Subcutaneous preadipocyte (primary cell): ENCODE measurements around the gene PCDHGA2. TPM values are rescaled to one million over a fixed set of nuclear protein-coding genes. Genes with fewer than 3 reads are reported as not detected.

Experiments used
- total RNA-seq: library from RNA; depleted of rRNA; stranded (reverse); fragments of >200 nt; gene quantifications from 2 replicates; pipeline ENCODE4 v1.2.3, GENCODE V29; 2012

Gene PCDHGA2
- total RNA-seq: 1.4 and 1.5 TPM in 2 replicates

DNA sequence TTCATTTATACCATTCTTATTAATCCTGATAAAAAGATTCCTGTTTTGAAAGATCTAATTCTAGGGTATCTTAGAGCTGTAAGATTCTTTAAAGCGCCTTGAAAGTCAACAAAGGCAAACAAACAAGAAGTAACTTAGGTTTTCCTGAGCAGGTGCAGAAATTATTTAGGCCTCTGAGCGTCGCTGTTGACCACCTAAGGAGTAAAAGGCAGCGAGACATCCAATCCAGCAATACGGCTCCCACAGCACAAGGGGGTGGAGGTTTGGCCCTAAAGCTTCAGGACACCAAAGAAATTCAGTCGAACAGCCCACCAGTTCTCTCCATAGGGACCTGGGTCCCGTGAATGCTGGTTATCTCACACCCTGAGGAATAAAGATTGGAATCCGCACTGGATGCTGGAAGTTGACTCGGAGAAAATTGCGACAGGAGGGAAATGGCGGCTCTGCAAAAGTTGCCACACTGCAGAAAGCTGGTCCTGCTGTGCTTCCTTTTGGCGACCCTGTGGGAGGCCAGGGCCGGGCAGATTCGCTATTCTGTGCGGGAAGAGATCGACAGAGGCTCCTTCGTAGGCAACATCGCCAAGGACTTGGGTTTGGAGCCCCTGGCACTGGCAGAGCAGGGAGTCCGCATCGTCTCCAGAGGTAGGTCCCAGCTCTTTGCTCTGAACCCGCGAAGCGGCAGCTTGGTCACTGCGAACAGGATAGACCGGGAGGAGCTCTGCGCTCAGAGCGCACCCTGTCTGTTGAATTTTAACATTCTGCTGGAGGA is at the start of gene PCDHGA2:
Gene PCDHGA2, plus strand, starts transcription at position 223 of the 769 bp plus-strand sequence.

DNA sequence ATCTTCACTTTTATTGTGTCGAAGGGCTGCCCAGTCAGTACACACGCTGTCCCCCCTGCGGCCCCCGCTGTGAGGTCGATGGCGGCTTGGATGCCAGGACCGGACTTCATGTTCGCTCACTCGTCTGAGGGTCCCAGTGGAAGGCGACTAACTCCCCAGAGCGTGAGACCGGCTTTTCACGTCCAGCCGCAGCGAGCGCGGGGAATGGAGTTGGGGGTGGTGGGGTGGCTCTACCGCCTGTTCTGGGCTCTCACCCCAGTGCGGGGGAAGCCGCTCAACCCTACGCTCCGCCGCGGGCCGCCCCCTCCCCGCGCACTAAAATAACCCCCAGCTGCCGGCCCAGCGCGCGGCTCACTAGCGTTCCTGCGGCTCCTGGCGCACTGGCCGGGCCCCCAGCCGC is 34.8 kb upstream of the PCDHGA2 start, which contains the start of gene SLC25A2:
Gene SLC25A2, minus strand, starts transcription at position 294 of the 400 bp plus-strand sequence. Its CDS starts 184 bp downstream, at position 110.

DNA sequence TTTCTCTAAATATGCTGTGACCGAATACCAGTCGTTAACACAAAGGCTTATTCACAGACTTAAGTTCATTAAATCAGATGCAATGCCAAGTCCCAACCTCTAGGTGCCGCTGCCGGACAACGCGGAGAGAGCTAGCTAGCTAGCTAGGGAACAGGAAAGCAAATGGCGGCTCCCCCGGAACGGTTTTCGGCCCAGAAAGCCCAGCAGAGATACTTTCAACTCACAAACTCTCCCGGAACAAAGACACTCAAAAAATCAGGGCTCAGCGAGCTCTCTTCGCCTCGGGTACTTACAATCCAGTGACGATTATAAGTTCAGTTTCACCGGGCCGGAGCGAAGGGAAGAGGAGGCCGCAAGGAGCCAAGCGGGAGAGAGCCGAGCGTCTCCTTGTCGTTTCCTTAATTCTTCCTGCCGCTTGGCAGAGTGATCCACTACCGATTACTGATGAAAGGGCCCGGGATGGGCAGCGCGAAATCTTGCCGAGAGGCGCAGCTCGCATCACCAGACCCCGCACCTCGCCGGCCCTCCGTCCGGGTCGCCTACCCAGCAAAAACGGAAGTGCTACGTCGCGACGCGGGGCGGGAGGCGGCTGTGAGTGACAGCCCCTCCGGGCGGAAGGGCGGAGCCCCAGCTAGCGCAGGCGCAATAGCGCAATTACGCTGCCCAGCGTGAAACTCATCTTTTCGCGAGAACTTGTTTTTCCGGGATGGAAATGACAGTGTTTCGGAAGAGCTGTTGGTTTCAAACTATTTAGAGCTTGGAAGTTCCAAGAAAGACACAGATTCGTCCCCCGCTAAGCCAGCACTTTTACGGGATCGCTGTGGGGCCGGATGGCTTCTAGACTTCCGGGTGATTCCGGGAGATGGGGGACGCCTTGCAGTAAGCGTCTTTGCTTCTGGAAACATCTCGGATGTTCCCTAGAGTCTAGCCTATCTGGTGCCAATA is 18.1 kb upstream of the PCDHGA2 start, which contains the start of gene TAF7:
Gene TAF7, minus strand, starts transcription at position 560 of the 945 bp plus-strand sequence. CDS start 740 bp downstream, outside the sequence.

DNA sequence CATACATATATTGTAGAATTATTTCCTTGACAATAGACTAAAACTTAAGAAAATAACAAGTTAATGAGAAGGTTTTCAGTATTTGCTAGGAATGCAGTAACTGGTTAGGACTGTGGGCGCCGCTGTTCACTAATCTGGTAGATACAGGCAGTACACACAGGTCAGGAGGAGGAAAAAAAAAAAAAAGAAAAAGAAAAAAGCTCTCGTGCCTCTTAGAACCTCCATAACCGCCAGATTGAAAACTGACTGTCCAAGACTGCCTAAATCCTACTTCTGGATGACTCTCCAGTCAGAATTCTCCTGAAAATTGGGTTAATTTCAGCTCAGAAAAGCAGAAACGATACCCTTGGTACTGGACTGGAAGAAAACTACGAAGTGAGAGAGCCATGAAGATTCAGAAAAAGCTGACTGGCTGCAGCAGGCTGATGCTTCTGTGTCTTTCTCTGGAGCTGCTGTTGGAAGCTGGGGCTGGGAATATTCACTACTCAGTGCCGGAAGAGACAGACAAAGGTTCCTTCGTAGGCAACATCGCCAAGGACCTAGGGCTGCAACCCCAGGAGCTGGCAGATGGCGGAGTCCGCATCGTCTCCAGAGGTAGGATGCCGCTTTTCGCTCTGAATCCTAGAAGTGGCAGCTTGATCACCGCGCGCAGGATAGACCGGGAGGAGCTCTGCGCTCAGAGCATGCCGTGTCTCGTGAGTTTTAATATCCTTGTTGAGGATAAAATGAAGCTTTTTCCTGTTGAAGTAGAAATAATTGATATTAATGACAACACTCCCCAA is 8.1 kb upstream of the PCDHGA2 start, which contains the start of gene PCDHGA1:
Gene PCDHGA1, plus strand, starts transcription at position 216 of the 782 bp plus-strand sequence.

DNA sequence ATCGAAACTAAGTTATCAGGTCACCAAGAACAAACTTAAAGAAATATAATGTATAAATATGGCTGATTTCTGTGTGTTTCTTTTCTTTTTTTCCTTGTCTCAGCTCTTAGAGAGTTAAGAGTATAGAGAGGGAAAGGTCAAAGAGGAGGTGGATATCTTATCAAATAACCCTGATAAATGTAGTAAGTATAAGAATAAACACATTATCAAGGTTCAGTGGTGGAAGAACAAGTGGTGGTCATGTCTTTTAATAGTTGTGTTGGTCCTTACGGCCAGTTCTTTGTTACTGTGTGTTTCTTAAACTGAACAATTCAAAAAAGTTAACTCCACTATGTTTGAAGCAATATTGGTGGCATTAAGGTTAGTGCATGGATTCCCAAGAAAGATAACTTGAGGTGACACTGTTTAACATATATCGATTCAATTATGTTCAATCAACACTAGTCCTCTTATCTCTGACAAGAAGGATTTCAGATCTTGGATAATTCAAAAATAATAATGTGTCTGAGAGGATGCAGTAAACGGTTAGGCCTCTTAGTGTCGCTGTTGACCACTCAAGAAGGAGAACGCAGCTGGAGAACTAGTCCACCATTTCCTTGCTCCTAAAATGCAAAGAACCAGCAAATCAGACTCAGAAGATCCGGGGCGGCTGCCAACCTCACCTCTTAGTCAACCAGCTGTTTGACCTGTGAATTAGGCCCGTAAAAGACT is 4.8 kb downstream of the PCDHGA2 start, which contains the start of gene PCDHGA3:
Gene PCDHGA3, plus strand, starts transcription at position 588 of the 711 bp plus-strand sequence. CDS start 205 bp downstream, outside the sequence.

DNA sequence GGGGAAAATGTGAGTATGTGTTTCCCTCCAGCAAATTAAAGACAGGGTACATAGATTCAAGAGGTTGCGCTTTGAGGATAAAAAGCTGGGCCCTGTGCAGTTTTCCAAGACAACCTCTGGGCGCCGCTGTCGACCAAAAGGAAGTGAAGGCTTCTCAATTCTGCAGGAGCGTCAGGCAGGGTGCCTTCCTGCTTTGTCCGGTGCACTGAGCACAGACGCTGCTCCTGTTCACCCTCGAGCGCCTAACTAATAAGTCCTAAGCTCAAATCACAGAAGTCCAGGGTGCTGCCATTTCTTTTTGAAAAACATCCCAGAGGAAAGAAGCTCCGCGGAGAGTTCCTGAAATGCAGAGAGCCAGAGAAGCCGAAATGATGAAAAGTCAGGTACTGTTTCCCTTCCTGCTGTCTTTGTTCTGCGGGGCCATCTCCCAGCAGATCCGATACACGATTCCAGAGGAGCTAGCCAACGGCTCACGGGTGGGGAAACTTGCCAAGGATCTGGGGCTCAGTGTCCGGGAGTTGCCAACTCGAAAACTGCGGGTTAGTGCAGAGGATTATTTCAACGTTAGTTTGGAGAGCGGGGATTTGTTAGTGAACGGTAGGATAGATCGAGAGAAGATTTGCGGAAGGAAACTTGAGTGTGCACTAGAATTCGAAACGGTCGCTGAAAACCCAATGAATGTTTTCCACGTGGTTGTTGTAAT is 11.5 kb downstream of the PCDHGA2 start, which contains the start of gene PCDHGB1:
Gene PCDHGB1, plus strand, starts transcription at position 183 of the 703 bp plus-strand sequence. Its CDS starts 162 bp downstream, at position 345.

DNA sequence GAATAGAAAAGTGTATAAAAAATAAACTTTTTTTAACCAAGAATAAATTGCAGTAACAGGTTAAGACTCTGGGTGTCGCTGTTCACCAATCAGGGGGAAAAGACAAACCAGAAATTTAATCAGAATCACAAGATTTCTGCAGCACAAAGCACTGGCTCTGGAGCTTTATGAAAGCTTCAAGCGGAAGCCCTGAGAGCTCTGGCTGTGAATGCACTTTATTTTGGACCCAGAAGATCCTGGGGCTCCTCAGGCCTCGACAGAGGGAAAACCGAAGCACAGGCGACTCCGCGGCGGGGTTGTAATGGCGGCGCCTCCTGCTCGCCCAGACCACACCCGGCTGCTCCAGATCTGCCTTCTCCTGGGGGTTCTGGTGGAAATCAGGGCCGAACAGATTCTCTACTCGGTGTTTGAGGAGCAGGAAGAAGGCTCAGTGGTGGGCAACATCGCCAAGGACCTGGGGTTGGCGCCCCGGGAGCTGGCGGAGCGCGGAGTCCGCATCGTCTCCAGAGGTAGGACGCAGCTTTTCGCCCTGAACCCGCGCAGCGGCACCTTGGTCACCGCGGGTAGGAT is 16.4 kb downstream of the PCDHGA2 start, which contains the start of gene PCDHGA4:
Gene PCDHGA4, plus strand, starts transcription at position 122 of the 570 bp plus-strand sequence. Its CDS starts 87 bp downstream, at position 209.

DNA sequence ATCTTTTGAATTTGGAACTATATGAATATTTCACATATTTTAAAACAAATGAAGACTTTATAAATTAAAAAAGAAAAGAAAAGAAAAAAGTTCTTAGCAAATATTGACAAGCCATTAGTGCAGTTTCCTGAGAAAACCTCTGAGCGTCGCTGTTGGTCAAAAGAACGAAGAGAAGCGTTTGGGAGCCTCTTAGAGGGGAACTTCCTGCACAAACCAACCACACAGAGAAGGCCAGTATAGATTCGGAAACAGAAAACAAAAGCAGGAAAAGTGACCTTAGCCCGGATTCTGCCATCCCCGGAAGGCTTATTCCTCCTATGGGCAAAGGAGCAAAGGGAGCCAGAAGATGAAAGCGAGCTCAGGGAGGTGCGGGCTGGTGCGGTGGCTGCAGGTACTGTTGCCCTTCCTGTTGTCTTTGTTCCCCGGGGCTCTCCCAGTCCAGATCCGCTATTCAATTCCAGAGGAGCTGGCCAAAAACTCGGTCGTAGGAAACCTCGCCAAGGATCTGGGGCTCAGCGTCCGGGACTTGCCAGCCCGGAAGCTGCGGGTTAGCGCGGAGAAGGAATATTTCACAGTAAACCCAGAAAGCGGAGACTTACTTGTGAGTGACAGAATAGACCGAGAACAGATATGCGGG is 21.3 kb downstream of the PCDHGA2 start, which contains the start of gene PCDHGB2:
Gene PCDHGB2, plus strand, starts transcription at position 205 of the 637 bp plus-strand sequence. Its CDS starts 142 bp downstream, at position 347.

DNA sequence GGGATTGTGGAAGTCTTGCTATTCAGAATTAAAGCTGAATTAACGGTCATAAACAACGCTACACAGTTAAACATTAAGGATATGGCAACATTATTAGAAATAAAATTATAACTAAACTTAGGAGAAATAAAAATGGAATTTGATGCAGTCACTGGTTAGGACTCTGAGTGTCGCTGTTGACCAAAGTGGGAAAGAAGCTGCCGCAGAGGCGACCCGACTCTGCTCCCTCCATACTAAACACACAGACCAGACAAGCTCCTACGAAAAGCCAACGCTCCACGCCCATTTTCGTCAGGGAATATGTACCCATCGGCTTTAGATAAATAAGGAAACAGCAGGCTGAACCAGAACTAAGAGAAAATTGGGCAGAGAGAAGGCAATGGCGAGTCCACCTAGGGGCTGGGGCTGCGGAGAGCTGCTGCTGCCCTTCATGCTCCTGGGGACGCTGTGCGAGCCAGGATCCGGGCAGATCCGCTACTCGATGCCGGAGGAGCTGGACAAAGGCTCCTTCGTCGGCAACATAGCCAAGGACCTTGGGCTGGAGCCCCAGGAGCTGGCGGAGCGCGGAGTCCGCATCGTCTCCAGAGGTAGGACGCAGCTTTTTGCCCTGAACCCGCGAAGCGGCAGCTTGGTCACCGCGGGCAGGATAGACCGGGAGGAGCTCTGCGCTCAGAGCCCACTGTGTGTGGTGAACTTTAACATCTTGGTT is 25.5 kb downstream of the PCDHGA2 start, which contains the start of gene PCDHGA5:
Gene PCDHGA5, plus strand, starts transcription at position 211 of the 709 bp plus-strand sequence. Its CDS starts 169 bp downstream, at position 380.

DNA sequence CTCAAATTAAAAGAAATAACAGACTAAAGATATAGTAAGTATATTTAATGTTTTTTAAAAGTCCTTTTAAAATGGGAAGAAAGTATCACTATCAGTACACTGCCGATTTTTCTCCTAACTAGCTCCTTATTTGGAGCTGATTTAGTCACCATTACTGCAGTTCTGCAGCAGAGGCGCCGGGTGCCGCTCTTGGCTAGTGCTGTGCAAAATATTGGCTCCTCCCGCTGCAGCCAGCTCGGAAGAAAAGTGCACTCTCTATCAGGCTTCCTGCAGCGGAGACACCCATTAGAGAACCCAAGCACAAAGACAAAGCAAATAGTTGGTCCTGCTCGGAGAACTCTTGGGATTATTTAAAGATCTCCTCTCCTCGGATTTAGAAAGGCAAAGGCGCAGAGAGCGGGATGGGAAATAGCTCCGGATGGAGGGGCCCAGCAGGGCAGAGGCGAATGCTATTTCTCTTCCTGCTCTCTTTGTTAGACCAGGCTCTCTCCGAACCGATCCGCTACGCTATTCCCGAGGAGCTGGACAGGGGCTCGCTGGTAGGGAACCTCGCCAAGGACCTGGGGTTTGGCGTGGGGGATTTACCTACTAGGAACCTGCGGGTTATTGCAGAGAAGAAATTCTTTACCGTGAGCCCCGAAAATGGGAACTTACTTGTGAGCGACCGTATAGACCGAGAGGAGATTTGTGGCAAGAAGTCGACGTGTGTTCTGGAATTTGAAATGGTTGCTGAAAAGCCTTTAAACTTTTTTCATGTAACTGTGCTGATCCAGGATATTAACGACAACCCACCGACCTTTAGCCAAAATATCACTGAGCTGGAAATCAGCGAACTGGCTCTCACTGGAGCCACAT is 31.7 kb downstream of the PCDHGA2 start, which contains the start of gene PCDHGB3:
Gene PCDHGB3, plus strand, starts transcription at position 249 of the 855 bp plus-strand sequence. Its CDS starts 153 bp downstream, at position 402.

DNA sequence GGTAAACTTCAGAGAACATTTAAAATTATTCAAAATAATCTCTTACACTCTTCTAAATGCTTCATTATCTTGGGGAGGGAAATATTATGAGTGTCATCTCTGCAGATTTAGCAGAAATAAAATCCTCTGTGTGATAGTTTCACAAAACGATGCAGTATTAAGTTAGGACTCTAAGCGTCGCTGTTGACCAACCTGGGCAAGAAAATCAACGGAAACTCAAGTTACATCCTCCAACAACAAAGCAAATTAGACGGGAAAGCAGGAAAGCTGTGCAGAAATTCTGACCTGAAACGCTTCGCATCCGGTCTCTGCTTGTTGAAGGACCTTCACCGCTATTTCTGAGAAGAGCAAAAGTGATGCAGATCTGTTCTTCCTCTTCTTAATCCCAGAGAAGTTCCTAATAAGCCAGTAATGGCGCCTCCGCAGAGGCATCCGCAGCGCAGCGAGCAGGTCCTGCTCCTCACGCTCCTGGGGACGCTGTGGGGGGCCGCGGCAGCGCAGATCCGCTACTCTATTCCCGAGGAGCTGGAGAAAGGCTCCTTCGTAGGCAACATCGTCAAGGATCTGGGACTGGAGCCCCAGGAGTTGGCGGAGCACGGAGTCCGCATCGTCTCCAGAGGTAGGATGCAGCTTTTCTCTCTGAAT is 35.2 kb downstream of the PCDHGA2 start, which contains the start of gene PCDHGA6:
Gene PCDHGA6, plus strand, starts transcription at position 219 of the 645 bp plus-strand sequence. Its CDS starts 193 bp downstream, at position 412.

DNA sequence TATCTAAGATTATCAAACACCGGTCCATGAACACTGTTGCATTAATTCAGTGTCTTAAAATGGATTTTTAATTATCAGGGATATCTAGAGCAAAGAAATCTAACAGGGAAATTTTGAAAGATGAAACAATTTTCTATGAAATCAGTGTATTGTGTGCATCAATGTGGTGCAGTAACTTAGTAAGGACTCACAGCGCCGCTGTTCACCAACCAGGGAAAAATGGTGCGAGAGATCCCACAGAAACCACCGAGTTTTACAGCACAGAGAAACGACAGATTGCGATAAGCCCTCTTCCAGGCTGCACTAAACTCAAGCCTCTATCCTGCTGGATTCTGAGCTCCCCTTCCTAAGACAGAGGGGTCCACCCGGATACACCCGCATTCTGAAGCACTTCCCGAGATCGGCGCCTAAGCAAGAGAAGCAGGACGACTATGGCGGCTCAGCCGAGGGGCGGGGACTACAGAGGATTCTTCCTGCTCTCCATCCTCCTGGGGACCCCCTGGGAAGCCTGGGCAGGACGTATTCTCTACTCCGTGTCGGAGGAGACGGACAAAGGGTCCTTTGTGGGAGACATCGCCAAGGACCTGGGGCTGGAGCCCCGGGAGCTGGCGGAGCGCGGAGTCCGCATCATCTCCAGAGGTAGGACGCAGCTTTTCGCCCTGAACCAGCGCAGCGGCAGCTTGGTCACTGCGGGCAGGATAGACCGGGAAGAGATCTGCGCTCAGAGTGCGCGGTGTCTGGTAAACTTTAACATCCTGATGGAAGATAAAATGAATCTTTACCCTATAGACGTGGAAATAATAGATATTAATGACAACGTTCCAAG is 44.1 kb downstream of the PCDHGA2 start, which contains the start of gene PCDHGA7:
Gene PCDHGA7, plus strand, starts transcription at position 274 of the 826 bp plus-strand sequence. Its CDS starts 158 bp downstream, at position 432.

DNA sequence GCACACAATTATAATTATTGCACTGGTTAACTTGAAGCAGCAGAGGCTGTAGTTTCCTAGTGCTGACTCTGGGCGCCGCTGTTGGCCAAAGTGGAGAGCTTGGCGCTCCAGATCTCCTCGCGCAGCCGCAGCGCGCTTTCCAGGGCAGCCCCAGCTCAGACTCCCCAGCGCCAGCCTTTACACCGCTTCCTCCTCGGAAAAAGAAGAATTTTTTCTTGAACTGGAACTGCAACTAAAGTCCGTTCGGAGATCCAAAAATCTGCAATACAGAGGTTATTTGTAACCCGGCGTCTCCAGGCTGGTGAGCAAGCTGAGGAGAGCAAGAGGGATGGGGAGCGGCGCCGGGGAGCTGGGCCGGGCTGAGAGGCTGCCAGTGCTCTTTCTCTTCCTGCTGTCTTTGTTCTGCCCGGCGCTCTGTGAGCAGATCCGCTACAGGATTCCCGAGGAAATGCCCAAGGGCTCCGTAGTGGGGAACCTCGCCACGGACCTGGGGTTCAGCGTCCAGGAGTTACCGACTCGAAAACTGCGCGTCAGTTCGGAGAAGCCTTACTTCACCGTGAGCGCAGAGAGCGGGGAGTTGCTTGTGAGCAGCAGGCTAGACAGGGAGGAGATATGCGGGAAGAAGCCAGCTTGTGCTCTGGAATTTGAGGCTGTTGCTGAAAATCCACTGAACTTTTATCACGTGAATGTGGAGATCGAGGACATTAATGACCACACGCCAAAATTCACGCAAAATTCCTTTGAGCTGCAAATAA is 49.2 kb downstream of the PCDHGA2 start, which contains the start of gene PCDHGB4:
Gene PCDHGB4, plus strand, starts transcription at position 142 of the 755 bp plus-strand sequence. Its CDS starts 187 bp downstream, at position 329.

DNA sequence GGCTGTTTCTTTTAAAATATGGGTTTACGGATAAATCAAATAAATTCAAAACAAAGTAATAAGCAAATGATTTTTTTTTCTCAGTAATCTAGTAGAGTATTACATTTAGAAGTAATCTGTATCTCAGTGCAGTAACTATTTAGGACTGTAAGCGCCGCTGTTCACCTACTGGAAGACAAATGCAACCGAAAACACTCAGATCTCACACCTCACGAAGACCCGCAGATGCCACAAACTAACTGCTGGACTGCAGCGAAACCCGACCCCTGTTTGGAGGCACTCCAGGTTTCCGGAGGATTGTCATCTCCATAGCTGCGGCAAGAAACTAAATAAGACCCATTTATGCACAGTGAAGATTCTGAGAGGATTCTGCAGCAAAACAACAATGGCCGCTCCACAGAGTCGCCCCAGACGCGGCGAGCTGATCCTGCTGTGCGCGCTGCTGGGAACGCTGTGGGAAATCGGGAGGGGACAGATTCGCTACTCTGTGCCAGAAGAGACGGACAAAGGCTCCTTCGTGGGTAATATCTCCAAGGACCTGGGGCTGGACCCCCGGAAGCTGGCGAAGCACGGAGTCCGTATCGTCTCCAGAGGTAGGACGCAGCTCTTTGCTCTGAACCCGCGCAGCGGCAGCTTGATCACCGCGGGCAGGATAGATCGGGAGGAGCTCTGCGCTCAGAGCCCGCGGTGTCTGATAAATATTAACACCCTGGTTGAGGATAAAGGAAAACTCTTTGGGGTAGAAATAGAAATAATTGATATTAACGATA is 54.1 kb downstream of the PCDHGA2 start, which contains the start of gene PCDHGA8:
Gene PCDHGA8, plus strand, starts transcription at position 205 of the 770 bp plus-strand sequence. Its CDS starts 181 bp downstream, at position 386.

